HepG2 (cell line): ENCODE results near the gene RBM25. TPM values are rescaled to one million over a fixed set of nuclear protein-coding genes. Genes with fewer than 3 reads are reported as not detected.

Source experiments
- ASH2L ChIP-seq: fragments of 300-600, 200-600 bp; sonication (generic); IDR thresholded peaks from 2 replicates; pipeline ENCODE4 v1.7.0; 2017; ENCODE audit warnings: low read depth, mild to moderate bottlenecking, moderate library complexity, mixed read lengths, low read length; ENCODE audit not compliant: insufficient read length
- ELF3 ChIP-seq: IDR thresholded peaks from 2 replicates; pipeline ENCODE4 v1.6.1; 2016; ENCODE audit warnings: missing genetic modification reagents, missing compliant biosample characterization
- GMEB2 ChIP-seq: IDR thresholded peaks from 2 replicates; pipeline ENCODE4 v1.6.1; 2016; ENCODE audit warnings: missing biosample characterization, missing genetic modification reagents, low read depth
- HMG20A ChIP-seq: IDR thresholded peaks from 2 replicates; pipeline ENCODE4 v1.6.1; 2016; ENCODE audit warnings: borderline replicate concordance
- MATR3 ChIP-seq: sonication (generic); formaldehyde crosslinking; IDR thresholded peaks from 2 replicates; pipeline ENCODE4 v1.4.0; 2020; ENCODE audit warnings: missing genetic modification reagents
- MLX ChIP-seq: IDR thresholded peaks from 2 replicates; pipeline ENCODE4 v1.6.1; 2016
- POLR2G ChIP-seq: fragments of 200-400 bp; formaldehyde crosslinking; IDR thresholded peaks from 2 replicates; pipeline ENCODE4 v1.6.1; 2018; ENCODE audit warnings: mild to moderate bottlenecking, low read depth, low read length, moderate library complexity
- RELA ChIP-seq: sonication (generic); formaldehyde crosslinking; IDR thresholded peaks from 2 replicates; pipeline ENCODE4 v1.4.0; 2020; ENCODE audit warnings: missing genetic modification reagents
- SAP130 ChIP-seq: IDR thresholded peaks from 2 replicates; pipeline ENCODE4 v1.6.1; 2016; ENCODE audit warnings: low read depth
- SMARCE1 ChIP-seq: fragments of 450-650 bp; IDR thresholded peaks from 2 replicates; pipeline ENCODE4 v1.6.1; 2017; ENCODE audit warnings: borderline replicate concordance
- TBX2 ChIP-seq: sonication (generic); formaldehyde crosslinking; IDR thresholded peaks from 2 replicates; pipeline ENCODE4 v1.5.0; 2020; ENCODE audit warnings: missing genetic modification reagents, mild to moderate bottlenecking, borderline replicate concordance
- TBX3 ChIP-seq: fragments of 450-650 bp; IDR thresholded peaks from 2 replicates; pipeline ENCODE4 v1.6.1; 2017; ENCODE audit warnings: antibody characterized with exemption, mild to moderate bottlenecking, inconsistent platforms, borderline replicate concordance
- TGIF2 ChIP-seq: IDR thresholded peaks from 2 replicates; pipeline ENCODE4 v1.6.1; 2016; ENCODE audit warnings: control low read depth, missing compliant biosample characterization
- XRCC5 ChIP-seq: fragments of 200-400 bp; formaldehyde crosslinking; optimal IDR thresholded peaks from 2 replicates; pipeline ENCODE3; 2017; ENCODE audit warnings: mild to moderate bottlenecking, low read length
- ZIK1 ChIP-seq: sonication (generic); formaldehyde crosslinking; IDR thresholded peaks from 2 replicates; pipeline ENCODE4 v1.5.0; 2020; ENCODE audit warnings: mild to moderate bottlenecking, low read depth, missing genetic modification reagents, borderline replicate concordance
- ZKSCAN8 ChIP-seq: IDR thresholded peaks from 2 replicates; pipeline ENCODE4 v1.6.1; 2016; ENCODE audit warnings: borderline replicate concordance, missing genetic modification reagents, missing compliant biosample characterization
- ZNF251 ChIP-seq: sonication (generic); formaldehyde crosslinking; IDR thresholded peaks from 2 replicates; pipeline ENCODE4 v1.9.0; 2021; ENCODE audit warnings: mild to moderate bottlenecking, missing genetic modification reagents
- ZNF276 ChIP-seq: sonication (generic); formaldehyde crosslinking; IDR thresholded peaks from 2 replicates; pipeline ENCODE4 v1.4.0; 2020; ENCODE audit warnings: mild to moderate bottlenecking, low read depth, missing genetic modification reagents
- ZNF720 ChIP-seq: sonication (generic); formaldehyde crosslinking; IDR thresholded peaks from 2 replicates; pipeline ENCODE4 v1.4.0; 2020; ENCODE audit warnings: missing genetic modification reagents
- ZNF792 ChIP-seq: IDR thresholded peaks from 2 replicates; pipeline ENCODE4 v1.6.1; 2016
- ZNF878 ChIP-seq: sonication (generic); formaldehyde crosslinking; IDR thresholded peaks from 2 replicates; pipeline ENCODE4 v1.8.1; 2023; ENCODE audit warnings: mild to moderate bottlenecking, missing genetic modification reagents, moderate library complexity
- polyA plus RNA-seq, 8 experiments: library from polyadenylated mRNA; depleted of rRNA in 3 of 8; stranded (reverse) in 7 of 8; unstranded in 1 of 8; fragments of >200 nt; fragmentation: Illumina TruSeq in 4 of 8; extraction: Trizol in 4 of 8; gene quantifications; 2 replicates each; pipeline versions ENCODE4 v1.2.1 to v1.2.3, GENCODE V29; 2011 to 2016; ENCODE audit warnings: low read depth in 4 of 8, missing spikeins in 1 of 8, mixed read lengths in 1 of 8; ENCODE audit not compliant: insufficient read depth in 1 of 8
- total RNA-seq, 5 experiments: library from RNA; depleted of rRNA; stranded (reverse); fragments of >200 nt; fragmentation: Illumina TruSeq; extraction: Trizol; gene quantifications; 2 replicates each; pipeline ENCODE4 v1.2.3, GENCODE V29; 2016; ENCODE audit warnings: low read depth in 1 of 5
- TF ChIP-seq, protein P1 (sequence below), 2 experiments: IDR thresholded peaks; 2 replicates each; pipeline ENCODE4 v1.6.1; 2011 to 2012; ENCODE audit warnings: low read length in 2 of 2, borderline replicate concordance in 1 of 2, low read depth in 1 of 2, mild to moderate bottlenecking in 1 of 2, moderate library complexity in 1 of 2

RBM25 gene
- total and polyA plus RNA-seq, 2 of the 13 experiments (the other 11 are each of a cell fraction or from before 2014, with no cell fraction given): 34.1 to 65.9 TPM

- TF ChIP-seq, protein P1, sequence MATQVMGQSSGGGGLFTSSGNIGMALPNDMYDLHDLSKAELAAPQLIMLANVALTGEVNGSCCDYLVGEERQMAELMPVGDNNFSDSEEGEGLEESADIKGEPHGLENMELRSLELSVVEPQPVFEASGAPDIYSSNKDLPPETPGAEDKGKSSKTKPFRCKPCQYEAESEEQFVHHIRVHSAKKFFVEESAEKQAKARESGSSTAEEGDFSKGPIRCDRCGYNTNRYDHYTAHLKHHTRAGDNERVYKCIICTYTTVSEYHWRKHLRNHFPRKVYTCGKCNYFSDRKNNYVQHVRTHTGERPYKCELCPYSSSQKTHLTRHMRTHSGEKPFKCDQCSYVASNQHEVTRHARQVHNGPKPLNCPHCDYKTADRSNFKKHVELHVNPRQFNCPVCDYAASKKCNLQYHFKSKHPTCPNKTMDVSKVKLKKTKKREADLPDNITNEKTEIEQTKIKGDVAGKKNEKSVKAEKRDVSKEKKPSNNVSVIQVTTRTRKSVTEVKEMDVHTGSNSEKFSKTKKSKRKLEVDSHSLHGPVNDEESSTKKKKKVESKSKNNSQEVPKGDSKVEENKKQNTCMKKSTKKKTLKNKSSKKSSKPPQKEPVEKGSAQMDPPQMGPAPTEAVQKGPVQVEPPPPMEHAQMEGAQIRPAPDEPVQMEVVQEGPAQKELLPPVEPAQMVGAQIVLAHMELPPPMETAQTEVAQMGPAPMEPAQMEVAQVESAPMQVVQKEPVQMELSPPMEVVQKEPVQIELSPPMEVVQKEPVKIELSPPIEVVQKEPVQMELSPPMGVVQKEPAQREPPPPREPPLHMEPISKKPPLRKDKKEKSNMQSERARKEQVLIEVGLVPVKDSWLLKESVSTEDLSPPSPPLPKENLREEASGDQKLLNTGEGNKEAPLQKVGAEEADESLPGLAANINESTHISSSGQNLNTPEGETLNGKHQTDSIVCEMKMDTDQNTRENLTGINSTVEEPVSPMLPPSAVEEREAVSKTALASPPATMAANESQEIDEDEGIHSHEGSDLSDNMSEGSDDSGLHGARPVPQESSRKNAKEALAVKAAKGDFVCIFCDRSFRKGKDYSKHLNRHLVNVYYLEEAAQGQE (IDR thresholded peaks at IDR 0.05; ENCODE audit: borderline replicate concordance in 1 of 2, low read depth in 1 of 2, low read length in 2 of 2): no peak
- peak; percentile 37 for TF ChIP-seq ASH2L
- peak; percentile 60; the same call in 1 of the 2 replicates for TF ChIP-seq ZIK1 (CRISPR knock-in tag)
- TF ChIP-seq GMEB2: peak; percentile 91
- peak; percentile 88 for TF ChIP-seq XRCC5
- no peak for TF ChIP-seq ZNF878 (CRISPR knock-in tag)
- TF ChIP-seq ZKSCAN8 (CRISPR knock-in tag): peak; percentile 59; the same call in 1 of the 2 replicates
- peak; percentile 57; the same call in 1 of the 2 replicates for TF ChIP-seq TBX2 (CRISPR knock-in tag)
- peak; percentile 48; the same call in 1 of the 2 replicates for TF ChIP-seq MLX
- TF ChIP-seq ZNF251 (CRISPR knock-in tag): no peak
- no peak for TF ChIP-seq TBX3
- TF ChIP-seq TGIF2 (CRISPR knock-in tag): peak; percentile 99
- TF ChIP-seq ZNF792 (CRISPR knock-in tag): 0 out of 2 replicates have a peak, but pooled peaks have one; percentile 55
- TF ChIP-seq ELF3: peak; percentile 83
- TF ChIP-seq HMG20A: no peak
- TF ChIP-seq ZNF276 (CRISPR knock-in tag): no peak
- peak; percentile 100 for TF ChIP-seq SAP130 (CRISPR knock-in tag)
- TF ChIP-seq SMARCE1: no peak
- TF ChIP-seq RELA (CRISPR knock-in tag): 0 out of 2 replicates have a peak, but pooled peaks have one; percentile 44
- no peak for TF ChIP-seq ZNF720 (CRISPR knock-in tag)
- no peak for TF ChIP-seq MATR3 (CRISPR knock-in tag)
- TF ChIP-seq POLR2G: peak; percentile 76
Observed at GRCh38 chr14:73026845-73027542, 31.3 kb upstream of the RBM25 start, which contains the start of gene ZFYVE1 (continued).
